GM18861 (cell line): ENCODE data around the gene ODAM.
"Not testable (repeated sequence)": the region's sequence is repeated elsewhere in the genome, so short reads cannot be mapped to it uniquely, and the experiment has no call there.

Experiments used
- ATAC-seq: cut with Tn5 transposase; IDR thresholded peaks from one replicate; pipeline ENCODE4 v1.9.1; 2021; ENCODE audit not compliant: unreplicated experiment

The ODAM gene

DNA sequence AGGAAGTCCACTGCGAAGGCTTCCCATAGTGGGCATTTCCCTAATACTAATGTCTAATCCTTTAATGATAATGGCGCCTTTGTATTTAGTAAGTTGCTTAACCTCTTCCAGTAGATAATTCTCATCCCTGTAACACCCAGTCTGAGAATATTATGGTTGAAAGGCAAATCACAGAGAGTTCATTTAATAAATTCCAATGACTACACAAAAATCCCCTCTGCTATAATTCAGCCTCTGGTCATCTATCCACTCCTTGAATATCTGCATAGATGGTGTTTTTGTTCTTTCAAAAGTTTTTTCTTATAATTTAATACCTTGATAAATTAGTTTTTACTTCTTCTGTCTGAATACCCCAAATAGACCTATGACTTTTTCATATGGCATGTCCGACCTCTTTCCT is 25.9 kb downstream of the ODAM start:
- not testable (repeated sequence) for ATAC-seq

DNA sequence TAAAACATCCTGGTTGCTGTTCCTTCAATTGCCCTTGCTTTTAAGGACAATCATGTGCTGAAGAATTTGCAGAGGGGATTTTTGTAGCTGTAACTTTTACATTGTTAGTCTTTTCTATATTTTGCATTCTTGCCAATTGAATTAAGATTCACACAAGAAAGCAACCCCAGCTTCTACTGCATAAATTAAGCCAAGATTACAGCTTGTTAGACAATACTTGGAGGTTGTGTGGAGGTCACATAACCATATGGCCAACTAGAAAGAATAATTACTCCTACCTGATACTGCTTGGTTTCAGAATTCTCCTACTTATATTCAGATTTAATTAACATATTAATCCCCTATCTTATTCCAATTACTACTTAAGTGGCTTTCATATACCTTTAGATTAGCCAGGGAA is 26.3 kb downstream of the ODAM start:
- ATAC-seq: not testable (repeated sequence)

DNA sequence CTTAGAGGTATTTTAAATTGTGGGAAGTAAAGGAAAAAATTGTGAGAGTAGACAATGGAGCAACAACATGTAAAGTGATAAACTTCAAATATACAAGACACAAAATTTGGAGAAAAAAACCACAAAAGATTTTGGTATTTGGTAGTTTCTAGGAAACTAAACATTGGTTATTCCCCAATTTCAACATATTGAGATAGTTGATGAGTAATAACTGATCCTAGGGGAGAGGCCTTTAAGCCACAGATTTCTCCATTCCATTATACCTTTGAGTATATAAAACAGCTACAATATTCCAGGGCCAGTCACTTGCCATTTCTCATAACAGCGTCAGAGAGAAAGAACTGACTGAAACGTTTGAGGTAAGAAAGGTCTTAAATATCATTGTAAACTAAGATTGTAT is 30.3 kb downstream of the ODAM start, which contains the start of gene FDCSP:
Gene FDCSP (plus strand): TSS at position 301 of the 400 bp plus-strand sequence. CDS start 5,071 bp downstream, outside the sequence.
- ATAC-seq: no peak

DNA sequence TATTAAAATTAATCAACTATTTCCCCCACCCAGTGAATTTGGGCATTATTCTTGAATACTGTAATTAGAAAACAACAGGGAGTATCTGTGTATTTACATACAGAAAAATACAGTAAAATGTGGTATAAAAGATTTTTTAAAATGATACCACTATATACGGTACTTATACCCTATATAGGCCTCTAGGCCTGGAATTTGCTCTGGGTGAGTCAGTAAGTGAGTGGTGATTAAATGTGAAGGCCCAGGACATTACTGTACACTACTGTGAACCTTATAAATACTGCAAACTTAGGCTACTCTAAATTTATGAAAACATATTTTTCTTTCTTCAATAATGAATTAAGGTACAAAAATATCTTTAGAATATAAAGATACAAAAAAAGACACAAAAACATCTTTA is 40.6 kb downstream of the ODAM start:
- ATAC-seq: no peak

GRCh38 chr4:70239131-70239883 is 43.8 kb downstream of the ODAM start:
- ATAC-seq: no peak

DNA sequence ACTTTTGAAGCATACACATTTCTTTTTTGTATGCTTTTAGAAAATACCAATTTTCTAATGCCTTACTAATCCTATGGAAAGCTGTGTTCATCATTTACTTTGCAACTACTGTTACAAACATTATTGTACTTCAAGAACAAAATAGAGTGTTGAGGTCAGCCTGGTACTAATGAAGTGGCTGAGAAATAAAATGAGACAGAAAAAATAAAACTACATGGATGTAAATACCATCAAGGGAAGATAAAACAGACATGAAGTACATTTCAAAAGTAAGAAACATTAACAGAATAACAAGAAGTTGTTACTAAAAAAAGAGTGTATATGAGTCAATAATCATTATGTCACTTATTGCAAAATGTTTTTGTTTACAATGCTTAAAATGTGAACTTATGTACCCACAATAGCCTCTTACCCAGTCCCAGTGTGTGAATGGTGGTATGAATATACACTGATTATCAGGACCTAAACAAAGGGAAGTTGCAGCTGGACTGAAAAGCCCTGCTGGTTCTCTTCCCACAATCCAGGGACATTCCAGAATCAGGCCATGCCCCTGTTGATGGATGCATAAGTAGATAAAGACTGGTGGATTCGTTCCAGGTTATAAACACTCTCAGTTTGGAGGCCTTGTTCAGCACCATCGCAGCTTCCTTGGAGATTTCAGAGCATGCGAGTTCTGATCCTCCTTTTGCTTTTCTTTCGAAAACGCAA is 44.5 kb downstream of the ODAM start:
- no peak for ATAC-seq

DNA sequence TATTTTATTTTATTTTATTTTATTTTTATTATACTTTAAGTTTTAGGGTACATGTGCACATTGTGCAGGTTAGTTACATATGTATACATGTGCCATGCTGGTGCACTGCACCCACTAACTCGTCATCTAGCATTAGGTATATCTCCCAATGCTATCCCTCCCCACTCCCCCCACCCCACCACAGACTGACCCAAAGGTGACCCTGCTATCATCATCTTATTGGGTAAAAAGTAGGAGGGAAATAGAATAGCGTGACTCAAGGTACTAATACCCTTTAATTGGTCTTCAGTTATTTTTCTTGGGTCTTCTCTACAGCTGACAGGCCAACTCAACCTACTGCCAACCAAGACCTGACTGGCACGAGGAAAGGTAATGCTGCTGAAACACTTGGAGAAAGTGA is 46.8 kb downstream of the ODAM start, which contains the start of gene CSN3:
Gene CSN3 (plus strand): TSS at position 301 of the 400 bp plus-strand sequence. CDS start 2,223 bp downstream, outside the sequence.
- not testable (repeated sequence) for ATAC-seq

DNA sequence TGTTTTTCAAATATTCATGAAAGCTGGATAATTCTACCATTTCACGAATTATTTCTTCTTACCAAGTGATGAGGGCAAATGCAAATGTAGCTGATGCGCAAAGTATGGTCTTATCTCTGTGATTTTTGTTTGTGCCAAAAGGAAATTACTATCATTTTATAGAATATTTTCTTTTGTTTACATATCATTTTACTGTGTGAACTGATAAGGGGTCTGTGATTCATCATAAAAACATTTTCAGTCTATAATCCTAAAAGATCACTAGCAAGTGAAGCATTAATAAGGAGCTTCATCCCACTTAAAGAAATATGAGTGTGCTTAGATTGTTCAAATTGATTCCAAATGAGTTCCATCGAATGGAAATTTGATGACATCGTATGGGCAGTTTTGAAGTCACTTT is 47.6 kb downstream of the ODAM start:
- ATAC-seq: no peak

GRCh38 chr4:70251250-70251944 is 55.9 kb downstream of the ODAM start:
- no peak for ATAC-seq

- ATAC-seq: no peak
Measured at GRCh38 chr4:70251945-70252277, 56.4 kb downstream of the ODAM start.
